ENCODE results near the gene HBG1. TPM values are rescaled to one million over a fixed set of nuclear protein-coding genes. Genes with fewer than 3 reads are reported as not detected.

Gene HBG1
- total and polyA plus RNA-seq, 9 donors = 3.7 TPM; not detected in 8

GRCh38 chr11:5225480-5225871 is 24.2 kb downstream of the HBG1 start:
- no peak for DNase-seq
- Histone ChIP-seq H3K36me3 (no peaks in the 10 kb centered on the region), H3K4me3 (no peak overlapping the region), H3K9me3 (no peaks in the 10 kb centered on the region), H3K27ac (no peak overlapping the region), H3K27me3 (no peaks in the 10 kb centered on the region), H3K4me1 (ENCODE audit: insufficient read depth) (no peaks in the 10 kb centered on the region)
- intact Hi-C loops (cut with DNase I) = no loop called here
- no peak for TF ChIP-seq CTCF (IDR thresholded peaks at IDR 0.05)
- TF ChIP-seq POLR2A (IDR thresholded peaks at IDR 0.05) = no peak
- no peak for TF ChIP-seq EP300 (IDR thresholded peaks at IDR 0.05)
- WGBS, 3 donors = 45 to 52% (median 52%) methylated on average over 2 of the region's 2 CpGs

- no peak for DNase-seq
- 74 to 77% (median 76%) methylated on average over 6 of the region's 6 CpGs for WGBS, 3 donors
- Histone ChIP-seq H3K4me1 (ENCODE audit: insufficient read depth) (no peaks in the 10 kb centered on the region), H3K36me3 (no peaks in the 10 kb centered on the region), H3K9me3 (no peaks in the 10 kb centered on the region), H3K27me3 (no peaks in the 10 kb centered on the region), H3K27ac (no peak overlapping the region), H3K4me3 (no peak overlapping the region)
- no peak for TF ChIP-seq POLR2A (IDR thresholded peaks at IDR 0.05)
- no peak for TF ChIP-seq CTCF (IDR thresholded peaks at IDR 0.05)
- no peak for TF ChIP-seq EP300 (IDR thresholded peaks at IDR 0.05)
- intact Hi-C loops (cut with DNase I) = no loop called here
Measured at GRCh38 chr11:5224538-5225479, 24.8 kb downstream of the HBG1 start.

GRCh38 chr11:5223686-5224085 is 26.0 kb downstream of the HBG1 start:
- intact Hi-C loops (cut with DNase I) = no loop called here
- no peaks in the 10 kb centered on the region for H3K4me1 ChIP-seq (ENCODE audit: insufficient read depth)
- WGBS, 3 donors = 46 to 57% (median 49%) methylated on average over 1 of the region's 1 CpG
- H3K36me3 ChIP-seq = no peaks in the 10 kb centered on the region
- no peak for TF ChIP-seq POLR2A (IDR thresholded peaks at IDR 0.05)
- no peak overlapping the region for H3K4me3 ChIP-seq
- no peaks in the 10 kb centered on the region for H3K27me3 ChIP-seq
- no peak overlapping the region for H3K27ac ChIP-seq
- no peak for DNase-seq
- H3K9me3 ChIP-seq = no peaks in the 10 kb centered on the region

GRCh38 chr11:5223146-5223545 is 26.5 kb downstream of the HBG1 start:
- no peaks in the 10 kb centered on the region for H3K4me1 ChIP-seq (ENCODE audit: insufficient read depth)

More at GRCh38 chr11:5223146-5223545, 26.5 kb downstream of the HBG1 start:
- no peak for DNase-seq
- intact Hi-C loops (cut with DNase I) = no loop called here
- Histone ChIP-seq H3K4me3 (no peak overlapping the region), H3K36me3 (no peaks in the 10 kb centered on the region), H3K27ac (no peak overlapping the region), H3K27me3 (no peaks in the 10 kb centered on the region), H3K9me3 (no peaks in the 10 kb centered on the region)
- no peak for TF ChIP-seq EP300 (IDR thresholded peaks at IDR 0.05)
- TF ChIP-seq CTCF (IDR thresholded peaks at IDR 0.05) = no peak
- TF ChIP-seq POLR2A (IDR thresholded peaks at IDR 0.05) = no peak
- WGBS, 3 donors = 80 to 90% (median 84%) methylated on average over 6 of the region's 6 CpGs
